ENCODE measurements around the gene CACNA1C. TPM values are rescaled to one million over a fixed set of nuclear protein-coding genes. Genes with fewer than 3 reads are reported as not detected.

The CACNA1C gene
- total and polyA plus RNA-seq, 10 of the 15 experiments (the other 5 are each of a cell fraction or from before 2014, with no cell fraction given) = under 0.01 to 0.15 (median 0.09) TPM; not detected in 5

DNA sequence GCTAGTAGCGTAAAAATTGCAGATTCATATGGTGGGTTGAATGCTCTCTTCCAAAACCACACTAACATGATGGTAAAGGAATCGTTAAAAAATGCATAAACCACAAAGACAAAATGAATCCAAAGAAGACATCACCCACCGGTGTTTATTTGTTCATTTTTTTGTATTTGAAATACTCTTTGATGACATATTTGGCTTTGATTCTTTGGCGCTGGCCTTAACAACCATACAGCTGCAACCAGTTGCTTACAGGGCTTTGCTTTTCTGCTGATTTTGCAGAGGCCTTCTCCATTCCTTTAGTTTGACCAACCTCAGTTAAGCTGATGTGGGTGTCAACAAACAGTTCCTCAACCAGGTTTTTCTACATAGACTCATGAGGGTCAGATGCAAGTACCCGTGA lies 103.5 kb downstream of the CACNA1C start (continued):
- TF ChIP-seq NFXL1 (IDR thresholded peaks at IDR 0.05; ENCODE audit: borderline replicate concordance) (no peak), SIN3A (IDR thresholded peaks at IDR 0.05; ENCODE audit: low read depth, low read length) (no peak), CBFB (IDR thresholded peaks at IDR 0.05; ENCODE audit: low read depth) (no peak)
- TF ChIP-seq, protein P1, sequence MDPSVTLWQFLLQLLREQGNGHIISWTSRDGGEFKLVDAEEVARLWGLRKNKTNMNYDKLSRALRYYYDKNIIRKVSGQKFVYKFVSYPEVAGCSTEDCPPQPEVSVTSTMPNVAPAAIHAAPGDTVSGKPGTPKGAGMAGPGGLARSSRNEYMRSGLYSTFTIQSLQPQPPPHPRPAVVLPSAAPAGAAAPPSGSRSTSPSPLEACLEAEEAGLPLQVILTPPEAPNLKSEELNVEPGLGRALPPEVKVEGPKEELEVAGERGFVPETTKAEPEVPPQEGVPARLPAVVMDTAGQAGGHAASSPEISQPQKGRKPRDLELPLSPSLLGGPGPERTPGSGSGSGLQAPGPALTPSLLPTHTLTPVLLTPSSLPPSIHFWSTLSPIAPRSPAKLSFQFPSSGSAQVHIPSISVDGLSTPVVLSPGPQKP (IDR thresholded peaks at IDR 0.05; ENCODE audit: low read depth, low read length) = no peak

DNA sequence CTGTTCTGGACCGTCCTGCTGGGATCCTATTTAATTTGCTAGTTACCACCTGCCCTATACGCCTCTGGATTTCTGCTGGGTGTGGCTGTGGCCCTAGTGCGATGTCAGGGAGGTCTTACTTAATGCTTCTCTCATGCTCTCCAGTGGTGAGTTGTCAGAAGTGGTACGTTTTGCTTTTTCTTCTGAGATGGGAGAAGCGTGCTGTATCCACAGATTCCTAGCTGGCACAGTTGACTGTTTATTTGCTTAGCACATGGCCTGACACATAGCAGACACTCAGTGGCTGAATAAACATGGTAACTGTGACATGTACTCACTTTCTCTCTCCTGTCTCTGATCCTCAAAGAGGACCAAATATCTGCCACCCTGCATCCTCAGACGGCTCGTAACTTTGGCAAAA lies 107.3 kb downstream of the CACNA1C start:
- Histone ChIP-seq H3K4me1 (ENCODE audit: control insufficient read depth, insufficient read depth, low read length) (no peaks in the 10 kb centered on the region), H4K20me1 (ENCODE audit: control insufficient read depth, insufficient read depth) (no peaks in the 10 kb centered on the region), H3K9me3 (replicated peaks; ENCODE audit: control insufficient read depth, insufficient read depth, low read length) (no peaks in the 10 kb centered on the region), H2AFZ (ENCODE audit: control insufficient read depth, low read depth, low read length) (no peak overlapping the region), H3K79me2 (ENCODE audit: control insufficient read depth, insufficient read depth, low read length) (no peaks in the 10 kb centered on the region), H3K27ac (ENCODE audit: control insufficient read depth, insufficient read depth) (no peak overlapping the region), H3K4me2 (ENCODE audit: control insufficient read depth, insufficient read depth) (no peak overlapping the region), H3K4me3 (no peak overlapping the region), H3K36me3 (ENCODE audit: control insufficient read depth in 2 of 2, insufficient read depth in 2 of 2, low read length in 1 of 2) (no peaks in the 10 kb centered on the region), H3K9ac (ENCODE audit: control insufficient read depth, insufficient read depth, low read length) (no peak overlapping the region), H3K27me3 (replicated peaks in 1 of 2; ENCODE audit: control insufficient read depth in 2 of 2, insufficient read depth in 2 of 2, low read length in 1 of 2) (0 out of 4 replicates have a peak, but pooled peaks cover 0 to 3% of the 10 kb centered on the region in 2 experiments)
- ATAC-seq (no peak), FAIRE-seq (no peak), DNase-seq (ENCODE audit: low read depth, low spot score) (no peak)
- intact Hi-C loops (cut with micrococcal nuclease; ENCODE audit: unreplicated experiment) = no loop called here
- CTCF ChIA-PET = no interaction called here
- POLR2A ChIA-PET = no interaction called here
- RAD21 ChIA-PET (ENCODE audit: unreplicated experiment) = no interaction called here
- in situ Hi-C loops (cut with MboI) = no loop called here
- WGBS (ENCODE audit: insufficient coverage, insufficient replicate concordance, low lambda C conversion rate, missing lambda C conversion rate) = 43% methylated on average over 7 of the region's 7 CpGs
- SMC1A ChIA-PET (ENCODE audit: uncharacterized antibody, unreplicated experiment) = no interaction called here
- no TSS peak for BruUV-seq (replicated peaks)
- TF ChIP-seq, protein P2, sequence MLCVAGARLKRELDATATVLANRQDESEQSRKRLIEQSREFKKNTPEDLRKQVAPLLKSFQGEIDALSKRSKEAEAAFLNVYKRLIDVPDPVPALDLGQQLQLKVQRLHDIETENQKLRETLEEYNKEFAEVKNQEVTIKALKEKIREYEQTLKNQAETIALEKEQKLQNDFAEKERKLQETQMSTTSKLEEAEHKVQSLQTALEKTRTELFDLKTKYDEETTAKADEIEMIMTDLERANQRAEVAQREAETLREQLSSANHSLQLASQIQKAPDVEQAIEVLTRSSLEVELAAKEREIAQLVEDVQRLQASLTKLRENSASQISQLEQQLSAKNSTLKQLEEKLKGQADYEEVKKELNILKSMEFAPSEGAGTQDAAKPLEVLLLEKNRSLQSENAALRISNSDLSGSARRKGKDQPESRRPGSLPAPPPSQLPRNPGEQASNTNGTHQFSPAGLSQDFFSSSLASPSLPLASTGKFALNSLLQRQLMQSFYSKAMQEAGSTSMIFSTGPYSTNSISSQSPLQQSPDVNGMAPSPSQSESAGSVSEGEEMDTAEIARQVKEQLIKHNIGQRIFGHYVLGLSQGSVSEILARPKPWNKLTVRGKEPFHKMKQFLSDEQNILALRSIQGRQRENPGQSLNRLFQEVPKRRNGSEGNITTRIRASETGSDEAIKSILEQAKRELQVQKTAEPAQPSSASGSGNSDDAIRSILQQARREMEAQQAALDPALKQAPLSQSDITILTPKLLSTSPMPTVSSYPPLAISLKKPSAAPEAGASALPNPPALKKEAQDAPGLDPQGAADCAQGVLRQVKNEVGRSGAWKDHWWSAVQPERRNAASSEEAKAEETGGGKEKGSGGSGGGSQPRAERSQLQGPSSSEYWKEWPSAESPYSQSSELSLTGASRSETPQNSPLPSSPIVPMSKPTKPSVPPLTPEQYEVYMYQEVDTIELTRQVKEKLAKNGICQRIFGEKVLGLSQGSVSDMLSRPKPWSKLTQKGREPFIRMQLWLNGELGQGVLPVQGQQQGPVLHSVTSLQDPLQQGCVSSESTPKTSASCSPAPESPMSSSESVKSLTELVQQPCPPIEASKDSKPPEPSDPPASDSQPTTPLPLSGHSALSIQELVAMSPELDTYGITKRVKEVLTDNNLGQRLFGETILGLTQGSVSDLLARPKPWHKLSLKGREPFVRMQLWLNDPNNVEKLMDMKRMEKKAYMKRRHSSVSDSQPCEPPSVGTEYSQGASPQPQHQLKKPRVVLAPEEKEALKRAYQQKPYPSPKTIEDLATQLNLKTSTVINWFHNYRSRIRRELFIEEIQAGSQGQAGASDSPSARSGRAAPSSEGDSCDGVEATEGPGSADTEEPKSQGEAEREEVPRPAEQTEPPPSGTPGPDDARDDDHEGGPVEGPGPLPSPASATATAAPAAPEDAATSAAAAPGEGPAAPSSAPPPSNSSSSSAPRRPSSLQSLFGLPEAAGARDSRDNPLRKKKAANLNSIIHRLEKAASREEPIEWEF (IDR thresholded peaks at IDR 0.05; ENCODE audit: insufficient replicate concordance, low read depth, low read length) = no peak
- TF ChIP-seq ZNF217 (IDR thresholded peaks at IDR 0.05) = no peak
- TF ChIP-seq POU2F2 (IDR thresholded peaks at IDR 0.05; ENCODE audit: borderline replicate concordance, low read depth, low read length) = no peak
- TF ChIP-seq DPF2 (IDR thresholded peaks at IDR 0.05) = no peak
- no peak for TF ChIP-seq RB1 (IDR thresholded peaks at IDR 0.05; ENCODE audit: borderline replicate concordance)
- no peak for TF ChIP-seq MTA2 (IDR thresholded peaks at IDR 0.05; ENCODE audit: low read depth)
- no peak for TF ChIP-seq ZBED1 (IDR thresholded peaks at IDR 0.05; ENCODE audit: borderline replicate concordance)
- TF ChIP-seq ZNF274 (IDR thresholded peaks at IDR 0.05; ENCODE audit: insufficient read depth, insufficient read length) = no peak
- TF ChIP-seq YY1 (IDR thresholded peaks at IDR 0.05; ENCODE audit: low read depth, low read length) = no peak
- no peak for TF ChIP-seq NR2C2 (IDR thresholded peaks at IDR 0.05; ENCODE audit: borderline replicate concordance, control insufficient read depth, insufficient read length, low read depth)
- no peak for TF ChIP-seq CEBPB (IDR thresholded peaks at IDR 0.05; ENCODE audit: borderline replicate concordance in 1 of 2, low read depth in 2 of 2, low read length in 2 of 2)
- TF ChIP-seq SUZ12 (IDR thresholded peaks at IDR 0.05; ENCODE audit: unreplicated experiment) = no peak
- no peak for TF ChIP-seq RELA (IDR thresholded peaks at IDR 0.05; ENCODE audit: borderline replicate concordance, partially characterized antibody)
- TF ChIP-seq IKZF2 (IDR thresholded peaks at IDR 0.05) = no peak
- no peak for TF ChIP-seq RBBP5 (conservative IDR thresholded peaks at IDR 0.05)
- no peak for TF ChIP-seq ASH2L (IDR thresholded peaks at IDR 0.05; ENCODE audit: borderline replicate concordance, low read depth)
- TF ChIP-seq IKZF1 (conservative IDR thresholded peaks at IDR 0.05) = no peak

Measured in GM12878 (cell line).